ENCODE results near the gene KRTAP9-9.
"Not testable (repeated sequence)": the region's sequence is repeated elsewhere in the genome, so short reads cannot be mapped to it uniquely, and the experiment has no call there.

Gene KRTAP9-9

GRCh38 chr17:41255381-41256290, at the start of gene KRTAP9-9:
TSS of gene KRTAP9-9 (plus strand) at chr17:41255384.
- not testable (repeated sequence) for DNase-seq (ENCODE audit: low spot score)

GRCh38 chr17:41211845-41212466, 43.2 kb upstream of the KRTAP9-9 start:
- no peak for DNase-seq (ENCODE audit: low spot score)

GRCh38 chr17:41212524-41213169, 42.5 kb upstream of the KRTAP9-9 start:
- DNase-seq (ENCODE audit: low spot score), result no peak

- no peak for DNase-seq (ENCODE audit: low spot score)
Observed at GRCh38 chr17:41215681-41216080, 39.5 kb upstream of the KRTAP9-9 start.

GRCh38 chr17:41223821-41224220, 31.4 kb upstream of the KRTAP9-9 start:
- DNase-seq (ENCODE audit: low spot score), result no peak

GRCh38 chr17:41226051-41226450, 29.1 kb upstream of the KRTAP9-9 start:
- no peak for DNase-seq (ENCODE audit: low spot score)

GRCh38 chr17:41226598-41227095, 28.5 kb upstream of the KRTAP9-9 start, which contains the start of gene KRTAP9-2:
TSS of gene KRTAP9-2 (plus strand) at chr17:41226648. CDS start at chr17:41226655, 7 bp downstream.
- not testable (repeated sequence) for DNase-seq (ENCODE audit: low spot score)

- DNase-seq (ENCODE audit: low spot score), result no peak
Observed at GRCh38 chr17:41230094-41230493, 25.1 kb upstream of the KRTAP9-9 start.

GRCh38 chr17:41231731-41232130, 23.5 kb upstream of the KRTAP9-9 start:
- no peak for DNase-seq (ENCODE audit: low spot score)

GRCh38 chr17:41232399-41233105, 22.6 kb upstream of the KRTAP9-9 start, which contains the start of gene KRTAP9-3:
TSS of gene KRTAP9-3 (plus strand) at chr17:41232449. CDS start at chr17:41232502, 53 bp downstream.
- DNase-seq (ENCODE audit: low spot score), result not testable (repeated sequence)

- DNase-seq (ENCODE audit: low spot score), result not testable (repeated sequence)
Observed at GRCh38 chr17:41237116-41237515, 18.1 kb upstream of the KRTAP9-9 start.

GRCh38 chr17:41237949-41238437, 17.2 kb upstream of the KRTAP9-9 start, which contains the start of gene KRTAP9-8:
TSS of gene KRTAP9-8 (plus strand) at chr17:41237999. CDS start at chr17:41238052, 53 bp downstream.
- DNase-seq (ENCODE audit: low spot score), result not testable (repeated sequence)

- not testable (repeated sequence) for DNase-seq (ENCODE audit: low spot score)
Observed at GRCh38 chr17:41246995-41247787, 8.0 kb upstream of the KRTAP9-9 start.

- DNase-seq (ENCODE audit: low spot score), result not testable (repeated sequence)
Observed at GRCh38 chr17:41249637-41250240, 5.4 kb upstream of the KRTAP9-9 start, which contains the start of gene KRTAP9-4. TSS of gene KRTAP9-4 (plus strand) at chr17:41249687. CDS start at chr17:41249721, 34 bp downstream.

GRCh38 chr17:41251261-41251660, 3.9 kb upstream of the KRTAP9-9 start:
- no peak for DNase-seq (ENCODE audit: low spot score)

GRCh38 chr17:41254861-41255260, 323 bp upstream of the KRTAP9-9 start:
- no peak for DNase-seq (ENCODE audit: low spot score)

GRCh38 chr17:41256291-41256685, 1.1 kb downstream of the KRTAP9-9 start:
- no peak for DNase-seq (ENCODE audit: low spot score)

GRCh38 chr17:41258406-41258805, 3.2 kb downstream of the KRTAP9-9 start:
- no peak for DNase-seq (ENCODE audit: low spot score)

GRCh38 chr17:41263212-41263611, 8.0 kb downstream of the KRTAP9-9 start:
- no peak for DNase-seq (ENCODE audit: low spot score)

GRCh38 chr17:41264599-41264998, 9.4 kb downstream of the KRTAP9-9 start:
- no peak for DNase-seq (ENCODE audit: low spot score)
